HCT116 (cell line): Measurements from ENCODE around the gene ASS1. TPM values are rescaled to one million over a fixed set of nuclear protein-coding genes. Genes with fewer than 3 reads are reported as not detected.

Source experiments
- ATAC-seq: fragments of 200-7000 bp; cut with Tn5 transposase; 2 replicates; pipeline ENCODE4 v1.9.1; 2020; ENCODE audit warnings: mild to moderate bottlenecking, moderate library complexity
- BruUV-seq: library from RNA; stranded (reverse); fragments of 400-500 nt; replicated peaks from 2 replicates; lab custom pipeline; 2021; lab: Mats Ljungman, UMichigan
- CTCF ChIA-PET: fragments of 300-600 bp; sonication (Branson Sonifier 250); formaldehyde crosslinking; loops from one replicate; lab custom pipeline; 2021; ENCODE audit warnings: antibody characterized with exemption; lab: Charles Lee
- POLR2A ChIA-PET: fragments of 300-600, 350-600 bp; sonication (Branson Sonifier 250); formaldehyde crosslinking; loops from one replicate; lab custom pipeline; 2021; ENCODE audit warnings: antibody characterized with exemption; lab: Charles Lee
- RAD21 ChIA-PET, 2 experiments: fragments of 300-600 bp; sonication (Branson Sonifier 250); formaldehyde crosslinking; loops; one replicate each; lab custom pipeline; 2023; ENCODE audit warnings: low total read pairs in 2 of 2; ENCODE audit not compliant: uncharacterized antibody in 2 of 2, unreplicated experiment in 2 of 2, low non-redundant PET in 1 of 2; lab: Charles Lee
- DNase-seq: peaks from one replicate; pipeline ENCODE4 v3.0.0-alpha.2; 2010; ENCODE audit warnings: low read depth, low spot score
- H2AFZ ChIP-seq: fragments of 200-600 bp; shearing (Covaris generic), sonication (generic); 2 replicates; pipeline ENCODE4 v1.6.1; 2017; ENCODE audit warnings: low read depth, mixed run types, mixed read lengths, antibody characterized with exemption, low read length; ENCODE audit not compliant: poor library complexity, severe bottlenecking
- H3K27ac ChIP-seq: 2 replicates; pipeline ENCODE4 v1.5.1; 2012; ENCODE audit warnings: low read depth, low read length
- H3K27me3 ChIP-seq: fragments of 200-600 bp; sonication (generic); 2 replicates; pipeline ENCODE4 v1.6.1; 2016; ENCODE audit warnings: mixed run types, low read length, mixed read lengths; ENCODE audit not compliant: insufficient read depth
- H3K36me3 ChIP-seq, 2 experiments: fragments of 200-500 bp in 1 of 2; fragments of 200-600 bp in 1 of 2; sonication (Bioruptor generic) in 1 of 2; sonication (generic) in 1 of 2; 2 replicates each; pipeline versions ENCODE4 v1.5.1 to v1.6.1; 2014 to 2016; ENCODE audit warnings: low read length in 2 of 2, inconsistent platforms in 1 of 2, mixed read lengths in 1 of 2, mixed run types in 1 of 2; ENCODE audit not compliant: insufficient read depth in 2 of 2, control insufficient read depth in 1 of 2
- H3K4me1 ChIP-seq, 2 experiments: fragments of 200-600 bp in 1 of 2; sonication (generic) in 1 of 2; 2 replicates each; pipeline versions ENCODE4 v1.5.1 to v1.6.1; 2012 to 2017; ENCODE audit warnings: low read length in 2 of 2, inconsistent platforms in 1 of 2, mild to moderate bottlenecking in 1 of 2, mixed read lengths in 1 of 2, mixed run types in 1 of 2, moderate library complexity in 1 of 2; ENCODE audit not compliant: insufficient read depth in 2 of 2, control insufficient read depth in 1 of 2
- H3K4me2 ChIP-seq: fragments of 200-600 bp; sonication (generic); 2 replicates; pipeline ENCODE4 v1.6.1; 2017; ENCODE audit warnings: mixed run types, low read length, mixed read lengths
- H3K4me3 ChIP-seq, 2 experiments: fragments of 200-600 bp in 1 of 2; sonication (generic) in 1 of 2; replicated peaks in 1 of 2; 2 replicates each; pipeline ENCODE4 v1.5.1; 2011 to 2016; ENCODE audit warnings: low read length in 2 of 2, control low read depth in 1 of 2, low read depth in 1 of 2, mild to moderate bottlenecking in 1 of 2, mixed read lengths in 1 of 2, mixed run types in 1 of 2
- H3K79me2 ChIP-seq: fragments of 200-600 bp; sonication (generic); 2 replicates; pipeline ENCODE4 v1.6.1; 2017; ENCODE audit warnings: mild to moderate bottlenecking, mixed run types, low read length, moderate library complexity, mixed read lengths; ENCODE audit not compliant: insufficient read depth
- H3K9ac ChIP-seq: fragments of 200-600 bp; sonication (generic); 2 replicates; pipeline ENCODE4 v1.6.1; 2016; ENCODE audit warnings: low read length, mixed read lengths
- H3K9me2 ChIP-seq: fragments of 200-600 bp; sonication (generic), shearing (Covaris generic); 2 replicates; pipeline ENCODE4 v1.6.1; 2017; ENCODE audit warnings: mixed run types, mild to moderate bottlenecking, moderate library complexity; ENCODE audit not compliant: insufficient read depth
- H3K9me3 ChIP-seq, 2 experiments: fragments of 200-500 bp in 1 of 2; fragments of 200-600 bp in 1 of 2; sonication (Bioruptor generic) in 1 of 2; sonication (generic) in 1 of 2; 2 replicates each; pipeline ENCODE4 v1.6.1; 2014 to 2017; ENCODE audit warnings: low read length in 2 of 2, mixed read lengths in 2 of 2, inconsistent platforms in 1 of 2, low read depth in 1 of 2, mild to moderate bottlenecking in 1 of 2, mixed run types in 1 of 2, moderate library complexity in 1 of 2; ENCODE audit not compliant: control insufficient read depth in 1 of 2, insufficient read depth in 1 of 2
- H4K20me1 ChIP-seq: fragments of 200-600 bp; sonication (generic), shearing (Covaris generic); 2 replicates; pipeline ENCODE4 v1.6.1; 2017; ENCODE audit warnings: mixed run types, mild to moderate bottlenecking, moderate library complexity; ENCODE audit not compliant: insufficient read depth
- CBX3 ChIP-seq: IDR thresholded peaks from 2 replicates; pipeline ENCODE4 v1.6.1; 2012; ENCODE audit warnings: low read depth
- CEBPB ChIP-seq: IDR thresholded peaks from 2 replicates; pipeline ENCODE4 v1.6.1; 2012; ENCODE audit warnings: low read depth
- ELF1 ChIP-seq: IDR thresholded peaks from 2 replicates; pipeline ENCODE4 v1.6.1; 2012; ENCODE audit warnings: low read depth, borderline replicate concordance
- EZH2 ChIP-seq: fragments of 200-600 bp; sonication (generic); IDR thresholded peaks from 2 replicates; pipeline ENCODE4 v1.6.1; 2017; ENCODE audit warnings: antibody characterized with exemption, mixed run types
- MAX ChIP-seq: IDR thresholded peaks from 2 replicates; pipeline ENCODE4 v1.6.1; 2012
- REST ChIP-seq: IDR thresholded peaks from 2 replicates; pipeline ENCODE4 v1.6.1; 2012; ENCODE audit warnings: low read depth
- SIN3A ChIP-seq: IDR thresholded peaks from 2 replicates; pipeline ENCODE4 v1.6.1; 2012; ENCODE audit warnings: low read depth
- TCF7L2 ChIP-seq: IDR thresholded peaks from 2 replicates; pipeline ENCODE4 v1.7.0; 2011; ENCODE audit warnings: borderline replicate concordance, inconsistent platforms; ENCODE audit not compliant: insufficient read depth, insufficient read length; ENCODE audit errors: extremely low read depth
- intact Hi-C: fragments of 100-400 bp; cut with micrococcal nuclease; formaldehyde crosslinking; loops from 2 replicates; pipeline ENCODE4 v1.10.0; 2022
- total RNA-seq: library from RNA; stranded (reverse); gene quantifications from one replicate; pipeline ENCODE4 v1.2.1, GENCODE V29; 2021; ENCODE audit not compliant: unreplicated experiment

The ASS1 gene
- total RNA-seq, 1 experiment from 2014 or later = 92.6 TPM

GRCh38 chr9:130458027-130458803 lies 13.5 kb downstream of the ASS1 start:
- CTCF ChIA-PET = interaction anchor here (1.1 kb wide), 1 partner anchor 224 kb away, joined by 3 read pairs; no protein-coding TSS in a partner anchor
- ATAC-seq = no peak
- POLR2A ChIA-PET = no interaction called here

More at GRCh38 chr9:130458027-130458803, 13.5 kb downstream of the ASS1 start:
- intact Hi-C loops = no loop called here
- no peaks in the 10 kb centered on the region for H3K27me3 ChIP-seq
- H3K4me2 ChIP-seq = no peak overlapping the region
- TF ChIP-seq CEBPB (no peak), CBX3 (no peak), TCF7L2 (no peak), REST (no peak), SIN3A (no peak), ELF1 (no peak), MAX (no peak), EZH2 (no peak)
- H3K9me3 ChIP-seq = no peaks in the 10 kb centered on the region
- H3K9ac ChIP-seq = no peak overlapping the region
- no peak for DNase-seq
- no peaks in the 10 kb centered on the region for H4K20me1 ChIP-seq
- H3K4me3 ChIP-seq = no peak overlapping the region
- H3K4me1 ChIP-seq = no peaks in the 10 kb centered on the region
- BruUV-seq = no TSS peak
- RAD21 ChIA-PET = no interaction called here
- no peaks in the 10 kb centered on the region for H3K9me2 ChIP-seq
- no peaks in the 10 kb centered on the region for H3K79me2 ChIP-seq
- H3K27ac ChIP-seq = no peak overlapping the region
- H3K36me3 ChIP-seq = no peaks in the 10 kb centered on the region
- no peak overlapping the region for H2AFZ ChIP-seq
